HCT116 (cell line): Measurements from ENCODE around the gene RBP2. TPM values are rescaled to one million over a fixed set of nuclear protein-coding genes. Genes with fewer than 3 reads are reported as not detected.

Source experiments
- ATAC-seq: fragments of 200-7000 bp; cut with Tn5 transposase; 2 replicates; pipeline ENCODE4 v1.9.1; 2020; ENCODE audit warnings: mild to moderate bottlenecking, moderate library complexity
- BruUV-seq: library from RNA; stranded (reverse); fragments of 400-500 nt; replicated peaks from 2 replicates; lab custom pipeline; 2021; lab: Mats Ljungman, UMichigan
- CTCF ChIA-PET: fragments of 300-600 bp; sonication (Branson Sonifier 250); formaldehyde crosslinking; loops from one replicate; lab custom pipeline; 2021; ENCODE audit warnings: antibody characterized with exemption; lab: Charles Lee
- POLR2A ChIA-PET: fragments of 300-600, 350-600 bp; sonication (Branson Sonifier 250); formaldehyde crosslinking; loops from one replicate; lab custom pipeline; 2021; ENCODE audit warnings: antibody characterized with exemption; lab: Charles Lee
- RAD21 ChIA-PET, 2 experiments: fragments of 300-600 bp; sonication (Branson Sonifier 250); formaldehyde crosslinking; loops; one replicate each; lab custom pipeline; 2023; ENCODE audit warnings: low total read pairs in 2 of 2; ENCODE audit not compliant: uncharacterized antibody in 2 of 2, unreplicated experiment in 2 of 2, low non-redundant PET in 1 of 2; lab: Charles Lee
- DNase-seq: peaks from one replicate; pipeline ENCODE4 v3.0.0-alpha.2; 2010; ENCODE audit warnings: low read depth, low spot score
- H2AFZ ChIP-seq: fragments of 200-600 bp; shearing (Covaris generic), sonication (generic); 2 replicates; pipeline ENCODE4 v1.6.1; 2017; ENCODE audit warnings: low read depth, mixed run types, mixed read lengths, antibody characterized with exemption, low read length; ENCODE audit not compliant: poor library complexity, severe bottlenecking
- H3K27ac ChIP-seq: 2 replicates; pipeline ENCODE4 v1.5.1; 2012; ENCODE audit warnings: low read depth, low read length
- H3K27me3 ChIP-seq: fragments of 200-600 bp; sonication (generic); 2 replicates; pipeline ENCODE4 v1.6.1; 2016; ENCODE audit warnings: mixed run types, low read length, mixed read lengths; ENCODE audit not compliant: insufficient read depth
- H3K36me3 ChIP-seq, 2 experiments: fragments of 200-500 bp in 1 of 2; fragments of 200-600 bp in 1 of 2; sonication (Bioruptor generic) in 1 of 2; sonication (generic) in 1 of 2; 2 replicates each; pipeline versions ENCODE4 v1.5.1 to v1.6.1; 2014 to 2016; ENCODE audit warnings: low read length in 2 of 2, inconsistent platforms in 1 of 2, mixed read lengths in 1 of 2, mixed run types in 1 of 2; ENCODE audit not compliant: insufficient read depth in 2 of 2, control insufficient read depth in 1 of 2
- H3K4me1 ChIP-seq, 2 experiments: fragments of 200-600 bp in 1 of 2; sonication (generic) in 1 of 2; 2 replicates each; pipeline versions ENCODE4 v1.5.1 to v1.6.1; 2012 to 2017; ENCODE audit warnings: low read length in 2 of 2, inconsistent platforms in 1 of 2, mild to moderate bottlenecking in 1 of 2, mixed read lengths in 1 of 2, mixed run types in 1 of 2, moderate library complexity in 1 of 2; ENCODE audit not compliant: insufficient read depth in 2 of 2, control insufficient read depth in 1 of 2
- H3K4me2 ChIP-seq: fragments of 200-600 bp; sonication (generic); 2 replicates; pipeline ENCODE4 v1.6.1; 2017; ENCODE audit warnings: mixed run types, low read length, mixed read lengths
- H3K4me3 ChIP-seq, 2 experiments: fragments of 200-600 bp in 1 of 2; sonication (generic) in 1 of 2; replicated peaks in 1 of 2; 2 replicates each; pipeline ENCODE4 v1.5.1; 2011 to 2016; ENCODE audit warnings: low read length in 2 of 2, control low read depth in 1 of 2, low read depth in 1 of 2, mild to moderate bottlenecking in 1 of 2, mixed read lengths in 1 of 2, mixed run types in 1 of 2
- H3K79me2 ChIP-seq: fragments of 200-600 bp; sonication (generic); 2 replicates; pipeline ENCODE4 v1.6.1; 2017; ENCODE audit warnings: mild to moderate bottlenecking, mixed run types, low read length, moderate library complexity, mixed read lengths; ENCODE audit not compliant: insufficient read depth
- H3K9ac ChIP-seq: fragments of 200-600 bp; sonication (generic); 2 replicates; pipeline ENCODE4 v1.6.1; 2016; ENCODE audit warnings: low read length, mixed read lengths
- H3K9me2 ChIP-seq: fragments of 200-600 bp; sonication (generic), shearing (Covaris generic); 2 replicates; pipeline ENCODE4 v1.6.1; 2017; ENCODE audit warnings: mixed run types, mild to moderate bottlenecking, moderate library complexity; ENCODE audit not compliant: insufficient read depth
- H3K9me3 ChIP-seq, 2 experiments: fragments of 200-500 bp in 1 of 2; fragments of 200-600 bp in 1 of 2; sonication (Bioruptor generic) in 1 of 2; sonication (generic) in 1 of 2; 2 replicates each; pipeline ENCODE4 v1.6.1; 2014 to 2017; ENCODE audit warnings: low read length in 2 of 2, mixed read lengths in 2 of 2, inconsistent platforms in 1 of 2, low read depth in 1 of 2, mild to moderate bottlenecking in 1 of 2, mixed run types in 1 of 2, moderate library complexity in 1 of 2; ENCODE audit not compliant: control insufficient read depth in 1 of 2, insufficient read depth in 1 of 2
- H4K20me1 ChIP-seq: fragments of 200-600 bp; sonication (generic), shearing (Covaris generic); 2 replicates; pipeline ENCODE4 v1.6.1; 2017; ENCODE audit warnings: mixed run types, mild to moderate bottlenecking, moderate library complexity; ENCODE audit not compliant: insufficient read depth
- CBX3 ChIP-seq: IDR thresholded peaks from 2 replicates; pipeline ENCODE4 v1.6.1; 2012; ENCODE audit warnings: low read depth
- CEBPB ChIP-seq: IDR thresholded peaks from 2 replicates; pipeline ENCODE4 v1.6.1; 2012; ENCODE audit warnings: low read depth
- EGR1 ChIP-seq: IDR thresholded peaks from 2 replicates; pipeline ENCODE4 v1.6.1; 2012; ENCODE audit warnings: low read depth
- ELF1 ChIP-seq: IDR thresholded peaks from 2 replicates; pipeline ENCODE4 v1.6.1; 2012; ENCODE audit warnings: low read depth, borderline replicate concordance
- EZH2 ChIP-seq: fragments of 200-600 bp; sonication (generic); IDR thresholded peaks from 2 replicates; pipeline ENCODE4 v1.6.1; 2017; ENCODE audit warnings: antibody characterized with exemption, mixed run types
- FOSL1 ChIP-seq: IDR thresholded peaks from 2 replicates; pipeline ENCODE4 v1.6.1; 2012; ENCODE audit warnings: low read depth
- JUND ChIP-seq: IDR thresholded peaks from 2 replicates; pipeline ENCODE4 v1.6.1; 2012
- POLR2A ChIP-seq: IDR thresholded peaks from 2 replicates; pipeline ENCODE4 v1.7.0; 2011; ENCODE audit warnings: borderline replicate concordance; ENCODE audit not compliant: insufficient read depth, insufficient read length; ENCODE audit errors: extremely low read depth
- POLR2AphosphoS5 ChIP-seq: IDR thresholded peaks from 2 replicates; pipeline ENCODE4 v1.6.1; 2011; ENCODE audit warnings: mild to moderate bottlenecking, low read depth, low read length, moderate library complexity
- RAD21 ChIP-seq: IDR thresholded peaks from 2 replicates; pipeline ENCODE4 v1.6.1; 2012; ENCODE audit warnings: low read depth, mild to moderate bottlenecking
- SP1 ChIP-seq: IDR thresholded peaks from 2 replicates; pipeline ENCODE4 v1.6.1; 2012; ENCODE audit warnings: low read depth
- SRF ChIP-seq: IDR thresholded peaks from 2 replicates; pipeline ENCODE4 v1.6.1; 2012; ENCODE audit warnings: low read depth
- YY1 ChIP-seq: IDR thresholded peaks from 2 replicates; pipeline ENCODE4 v1.6.1; 2011; ENCODE audit warnings: low read length, low read depth, moderate library complexity, mild to moderate bottlenecking; ENCODE audit not compliant: insufficient replicate concordance; ENCODE audit errors: extremely low read depth
- ZFX ChIP-seq: fragments of 450-650 bp; IDR thresholded peaks from 2 replicates; pipeline ENCODE4 v1.6.1; 2017
- ZNF274 ChIP-seq: fragments of 200-500 bp; sonication (Bioruptor generic); IDR thresholded peaks from 2 replicates; pipeline ENCODE4 v1.6.1; 2014; ENCODE audit warnings: mild to moderate bottlenecking, low read depth, low read length, inconsistent platforms
- intact Hi-C: fragments of 100-400 bp; cut with micrococcal nuclease; formaldehyde crosslinking; loops from 2 replicates; pipeline ENCODE4 v1.10.0; 2022
- total RNA-seq: library from RNA; stranded (reverse); gene quantifications from one replicate; pipeline ENCODE4 v1.2.1, GENCODE V29; 2021; ENCODE audit not compliant: unreplicated experiment
- TF ChIP-seq, protein P1 (sequence below): IDR thresholded peaks from 2 replicates; pipeline ENCODE4 v1.6.1; 2011; ENCODE audit warnings: mild to moderate bottlenecking, low read length, moderate library complexity; ENCODE audit not compliant: insufficient replicate concordance; ENCODE audit errors: extremely low read depth
- TF ChIP-seq, protein P2 (sequence below), 3 experiments: fragments of 200-600 bp in 1 of 3; sonication (generic) in 1 of 3; IDR thresholded peaks in 2 of 3; conservative IDR thresholded peaks in 1 of 3; 2 replicates each; pipeline ENCODE4 v1.5.1; 2012 to 2017; ENCODE audit warnings: low read depth in 2 of 3, low read length in 2 of 3, antibody characterized with exemption in 1 of 3, borderline replicate concordance in 1 of 3, control low read depth in 1 of 3, mild to moderate bottlenecking in 1 of 3, mixed read lengths in 1 of 3, mixed run types in 1 of 3, moderate library complexity in 1 of 3; ENCODE audit not compliant: insufficient read depth in 1 of 3

RBP2 gene
- total RNA-seq, 1 experiment from 2014 or later, result not detected

DNA sequence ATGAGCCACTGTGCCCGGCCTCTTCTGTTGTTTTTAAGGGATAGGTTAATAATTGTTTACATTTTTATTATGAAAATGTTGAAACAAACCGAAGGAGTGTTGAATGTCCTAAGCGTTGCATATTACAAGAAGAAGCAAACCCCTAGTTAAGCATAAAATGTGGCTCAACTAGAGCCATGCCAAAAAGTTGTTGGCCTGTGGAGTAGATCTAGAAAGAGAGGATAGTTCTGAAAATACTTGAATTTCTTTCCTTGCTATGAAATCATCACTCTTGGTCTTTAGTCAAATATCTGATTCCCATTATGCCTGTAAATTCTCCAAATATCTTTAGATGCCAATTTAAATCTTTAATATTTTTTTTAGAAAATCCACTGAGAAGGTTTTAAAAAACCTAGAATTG is 12.8 kb downstream of the RBP2 start:
- BruUV-seq, result no TSS peak
- CTCF ChIA-PET, result no interaction called here
- no peaks in the 10 kb centered on the region for H3K79me2 ChIP-seq
- H2AFZ ChIP-seq, result no peak overlapping the region
- H3K9me3 ChIP-seq, result no peaks in the 10 kb centered on the region
- H4K20me1 ChIP-seq, result no peaks in the 10 kb centered on the region
- H3K27me3 ChIP-seq, result no peaks in the 10 kb centered on the region
- DNase-seq (no peak), ATAC-seq (no peak)
- H3K9me2 ChIP-seq, result no peaks in the 10 kb centered on the region
- POLR2A ChIA-PET, result no interaction called here
- H3K4me3 ChIP-seq, result no peak overlapping the region
- H3K36me3 ChIP-seq, result no peaks in the 10 kb centered on the region
- TF ChIP-seq EGR1, result no peak
- TF ChIP-seq, protein P1, sequence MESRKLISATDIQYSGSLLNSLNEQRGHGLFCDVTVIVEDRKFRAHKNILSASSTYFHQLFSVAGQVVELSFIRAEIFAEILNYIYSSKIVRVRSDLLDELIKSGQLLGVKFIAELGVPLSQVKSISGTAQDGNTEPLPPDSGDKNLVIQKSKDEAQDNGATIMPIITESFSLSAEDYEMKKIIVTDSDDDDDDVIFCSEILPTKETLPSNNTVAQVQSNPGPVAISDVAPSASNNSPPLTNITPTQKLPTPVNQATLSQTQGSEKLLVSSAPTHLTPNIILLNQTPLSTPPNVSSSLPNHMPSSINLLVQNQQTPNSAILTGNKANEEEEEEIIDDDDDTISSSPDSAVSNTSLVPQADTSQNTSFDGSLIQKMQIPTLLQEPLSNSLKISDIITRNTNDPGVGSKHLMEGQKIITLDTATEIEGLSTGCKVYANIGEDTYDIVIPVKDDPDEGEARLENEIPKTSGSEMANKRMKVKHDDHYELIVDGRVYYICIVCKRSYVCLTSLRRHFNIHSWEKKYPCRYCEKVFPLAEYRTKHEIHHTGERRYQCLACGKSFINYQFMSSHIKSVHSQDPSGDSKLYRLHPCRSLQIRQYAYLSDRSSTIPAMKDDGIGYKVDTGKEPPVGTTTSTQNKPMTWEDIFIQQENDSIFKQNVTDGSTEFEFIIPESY, result no peak
- no peak for TF ChIP-seq POLR2A
- no peak for TF ChIP-seq YY1
- no peak for TF ChIP-seq POLR2AphosphoS5
- no peak for TF ChIP-seq SRF
- no peak for TF ChIP-seq CEBPB
- no peak for TF ChIP-seq CBX3
- no peak for TF ChIP-seq ZNF274
- TF ChIP-seq EZH2, result no peak
- TF ChIP-seq JUND, result no peak
- no peak for TF ChIP-seq SP1
- TF ChIP-seq ELF1, result no peak
- TF ChIP-seq, protein P2, sequence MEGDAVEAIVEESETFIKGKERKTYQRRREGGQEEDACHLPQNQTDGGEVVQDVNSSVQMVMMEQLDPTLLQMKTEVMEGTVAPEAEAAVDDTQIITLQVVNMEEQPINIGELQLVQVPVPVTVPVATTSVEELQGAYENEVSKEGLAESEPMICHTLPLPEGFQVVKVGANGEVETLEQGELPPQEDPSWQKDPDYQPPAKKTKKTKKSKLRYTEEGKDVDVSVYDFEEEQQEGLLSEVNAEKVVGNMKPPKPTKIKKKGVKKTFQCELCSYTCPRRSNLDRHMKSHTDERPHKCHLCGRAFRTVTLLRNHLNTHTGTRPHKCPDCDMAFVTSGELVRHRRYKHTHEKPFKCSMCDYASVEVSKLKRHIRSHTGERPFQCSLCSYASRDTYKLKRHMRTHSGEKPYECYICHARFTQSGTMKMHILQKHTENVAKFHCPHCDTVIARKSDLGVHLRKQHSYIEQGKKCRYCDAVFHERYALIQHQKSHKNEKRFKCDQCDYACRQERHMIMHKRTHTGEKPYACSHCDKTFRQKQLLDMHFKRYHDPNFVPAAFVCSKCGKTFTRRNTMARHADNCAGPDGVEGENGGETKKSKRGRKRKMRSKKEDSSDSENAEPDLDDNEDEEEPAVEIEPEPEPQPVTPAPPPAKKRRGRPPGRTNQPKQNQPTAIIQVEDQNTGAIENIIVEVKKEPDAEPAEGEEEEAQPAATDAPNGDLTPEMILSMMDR (IDR thresholded peaks at IDR 0.05 in 2 of 3, conservative IDR thresholded peaks at IDR 0.05 in 1 of 3; ENCODE audit: borderline replicate concordance in 1 of 3, insufficient read depth in 1 of 3, low read depth in 2 of 3, low read length in 2 of 3), result no peak
- no peak for TF ChIP-seq RAD21
- TF ChIP-seq ZFX, result no peak
- no peak for TF ChIP-seq FOSL1
- H3K27ac ChIP-seq, result no peak overlapping the region
- intact Hi-C loops, result no loop called here
- H3K4me1 ChIP-seq, result no peaks in the 10 kb centered on the region
- no peak overlapping the region for H3K9ac ChIP-seq
- H3K4me2 ChIP-seq, result no peak overlapping the region
- RAD21 ChIA-PET, result no interaction called here
